Heart left ventricle (tissue), 16 donors: ENCODE measurements around the gene DMWD. TPM values are rescaled to one million over a fixed set of nuclear protein-coding genes. Genes with fewer than 3 reads are reported as not detected.

Source experiments
- ATAC-seq, 4 donors: fragments of 200-7000 bp; cut with Tn5 transposase; one replicate each; pipeline ENCODE4 v1.9.1; 2020 to 2022; ENCODE audit warnings: moderate library complexity in 4 of 4, mild to moderate bottlenecking in 3 of 4, moderate number of reproducible peaks in 1 of 4
- DNase-seq, 5 donors: peaks; one replicate each; pipeline ENCODE4 v3.0.0-alpha.2; 2020
- H3K27ac ChIP-seq, 12 donors: fragments of 200-600 bp; sonication (generic) in 4 of 12; one replicate each; pipeline versions ENCODE4 v1.5.0 to v1.8.0; 2016 to 2022; ENCODE audit warnings: mild to moderate bottlenecking in 2 of 12
- H3K27me3 ChIP-seq, 9 donors: fragments of 200-600 bp; sonication (generic) in 2 of 9; one replicate each; pipeline versions ENCODE4 v1.5.1 to v1.8.0; 2016 to 2022; ENCODE audit warnings: mild to moderate bottlenecking in 3 of 9
- H3K36me3 ChIP-seq, 9 donors: fragments of 200-600 bp; sonication (generic) in 2 of 9; one replicate each; pipeline versions ENCODE4 v1.5.0 to v1.8.0; 2018 to 2022; ENCODE audit warnings: mild to moderate bottlenecking in 2 of 9
- H3K4me1 ChIP-seq, 12 donors: fragments of 200-600 bp; sonication (generic) in 4 of 12; one replicate each; pipeline versions ENCODE4 v1.5.0 to v1.8.0; 2016 to 2022; ENCODE audit warnings: mild to moderate bottlenecking in 3 of 12
- H3K4me3 ChIP-seq, 12 donors: fragments of 200-600 bp; sonication (generic) in 4 of 12; one replicate each; pipeline versions ENCODE4 v1.5.0 to v1.8.0; 2017 to 2022; ENCODE audit warnings: mild to moderate bottlenecking in 9 of 12, moderate library complexity in 4 of 12
- H3K9me3 ChIP-seq, 12 donors: fragments of 200-600 bp; sonication (generic) in 4 of 12; one replicate each; pipeline versions ENCODE4 v1.5.0 to v1.8.0; 2016 to 2022; ENCODE audit warnings: mild to moderate bottlenecking in 1 of 12
- POLR2A ChIP-seq, 2 donors: fragments of 450-650 bp; IDR thresholded peaks; one replicate each; pipeline ENCODE4 v1.6.1; 2017; ENCODE audit warnings: antibody characterized with exemption in 2 of 2, mild to moderate bottlenecking in 2 of 2, moderate library complexity in 2 of 2
- WGBS, 4 donors: extraction: QIAGEN DNeasy Blood & Tissue Kit in 2 of 4; methylation state at CpG; one replicate each; pipeline versions ENCODE4 v1.1.5 to v1.1.7; 2013 to 2018; 5-methylcytosine and 5-hydroxymethylcytosine counted together
- intact Hi-C, 10 donors: fragments of 100-400 bp; cut with DNase I; formaldehyde crosslinking; loops; one replicate each; pipeline versions ENCODE4 v1.11.1 to v1.14.2; 2022
- polyA plus RNA-seq, 2 donors: library from polyadenylated mRNA; stranded (reverse); fragments of 200-250 nt; gene quantifications; one replicate each; pipeline ENCODE4 v1.2.3, GENCODE V29; 2013
- total RNA-seq, 9 donors: library from RNA; depleted of rRNA in 2 of 9; stranded (reverse); fragments of >200 nt in 2 of 9; fragmentation: NEBNext Ultra II Directional in 3 of 9; extraction: Animal tissue kit (Norgen Biotek cat#: 25700) in 3 of 9; gene quantifications; one replicate each; pipeline versions ENCODE4 v1.1.0 to v1.2.4, GENCODE V29; 2016 to 2023
- TF ChIP-seq, protein P1 (sequence below), 12 donors: fragments of 200-600 bp; sonication (generic) in 4 of 12; IDR thresholded peaks; one replicate each; pipeline versions ENCODE4 v1.5.0 to v1.8.0; 2018 to 2022; ENCODE audit warnings: antibody characterized with exemption in 12 of 12, mild to moderate bottlenecking in 5 of 12
- donor health status: ischemic (EF 13 %, LVEDD 7.1; RV severe dilation, severe dysfunction).
- donor health status: healthy with polysubstance abuse.
- donor health status: DM: no; HTN: yes; CAD: no.
- donor health status: DM: no; HTN: no; CAD: no.
- donor health status: ischemic (EF 25% LVEDD 6.9; RV normal size, moderate dysfunction).
- donor health status: ischemic (EF 25% LVEDD 5.7; RV mildly dilated, moderate dysfunction).
- donor health status: healthy.
- donor health status: DM: yes; HTN: yes; CAD: no.
- donor health status: ischemic (EF 35%, LVEDD 5.7; RV mildly dilated, moderate dysfunction).
- donor health status: nonischemic (EF 11% LVEDD 7.7; RV severe dilation, severe dysfunction).
- donor health status: DM: yes; HTN: yes; CAD: no.
- donor health status: PGD.
- donor health status: ischemic (EF 29% LVEDD 5.4; RV normal size, mild dysfunction).
- donor health status: nonischemic (EF 23%, LVEDD 6.1; RV moderate dilation, normal function).

DMWD gene
- total and polyA plus RNA-seq, 11 donors = 41.8 to 109 (median 67.3) TPM

DNA sequence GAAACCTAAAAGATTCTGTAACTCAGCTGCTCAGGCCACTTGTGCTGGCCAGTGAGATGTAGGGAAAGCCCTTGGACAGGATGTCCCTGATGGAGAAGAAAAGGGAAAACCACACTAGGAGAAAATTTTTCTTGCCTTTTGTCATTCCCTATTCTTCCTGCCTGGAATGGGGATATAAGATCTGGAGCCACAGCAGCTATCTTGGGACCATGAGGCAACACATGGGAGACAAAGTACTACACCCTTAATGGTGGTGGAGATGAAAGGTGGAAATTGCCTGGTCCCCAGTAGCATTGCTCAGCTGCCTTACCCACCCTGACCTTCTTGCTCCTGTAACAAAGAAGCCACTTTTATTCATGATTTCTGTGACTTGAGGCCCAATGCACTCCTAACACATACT, 13.1 kb upstream of the DMWD start:
- DNase-seq (no peak), ATAC-seq (no peak)
- Histone ChIP-seq H3K27ac (no peak overlapping the region), H3K4me3 (no peak overlapping the region), H3K36me3 (no peaks in the 10 kb centered on the region), H3K9me3 (no peaks in the 10 kb centered on the region), H3K27me3 (peaks cover 0 to 18% (median 0%) of the 10 kb centered on the region in 9 donors), H3K4me1 (peaks cover 0 to 5% (median 0%) of the 10 kb centered on the region in 12 donors)
- TF ChIP-seq, protein P1, sequence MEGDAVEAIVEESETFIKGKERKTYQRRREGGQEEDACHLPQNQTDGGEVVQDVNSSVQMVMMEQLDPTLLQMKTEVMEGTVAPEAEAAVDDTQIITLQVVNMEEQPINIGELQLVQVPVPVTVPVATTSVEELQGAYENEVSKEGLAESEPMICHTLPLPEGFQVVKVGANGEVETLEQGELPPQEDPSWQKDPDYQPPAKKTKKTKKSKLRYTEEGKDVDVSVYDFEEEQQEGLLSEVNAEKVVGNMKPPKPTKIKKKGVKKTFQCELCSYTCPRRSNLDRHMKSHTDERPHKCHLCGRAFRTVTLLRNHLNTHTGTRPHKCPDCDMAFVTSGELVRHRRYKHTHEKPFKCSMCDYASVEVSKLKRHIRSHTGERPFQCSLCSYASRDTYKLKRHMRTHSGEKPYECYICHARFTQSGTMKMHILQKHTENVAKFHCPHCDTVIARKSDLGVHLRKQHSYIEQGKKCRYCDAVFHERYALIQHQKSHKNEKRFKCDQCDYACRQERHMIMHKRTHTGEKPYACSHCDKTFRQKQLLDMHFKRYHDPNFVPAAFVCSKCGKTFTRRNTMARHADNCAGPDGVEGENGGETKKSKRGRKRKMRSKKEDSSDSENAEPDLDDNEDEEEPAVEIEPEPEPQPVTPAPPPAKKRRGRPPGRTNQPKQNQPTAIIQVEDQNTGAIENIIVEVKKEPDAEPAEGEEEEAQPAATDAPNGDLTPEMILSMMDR (IDR thresholded peaks at IDR 0.05) = no peak
- TF ChIP-seq POLR2A (IDR thresholded peaks at IDR 0.05) = no peak
- intact Hi-C loops = no loop called here

GRCh38 chr19:45804959-45805230, 12.2 kb upstream of the DMWD start:
- Histone ChIP-seq H3K4me3 (no peak overlapping the region), H3K27me3 (peaks cover 0 to 23% (median 0%) of the 10 kb centered on the region in 9 donors), H3K36me3 (no peaks in the 10 kb centered on the region), H3K9me3 (no peaks in the 10 kb centered on the region), H3K27ac (no peak overlapping the region), H3K4me1 (peaks cover 0 to 5% (median 0%) of the 10 kb centered on the region in 12 donors)
- 86 to 90% (median 88%) methylated on average over 8 of the region's 8 CpGs for WGBS, 4 donors
- TF ChIP-seq POLR2A (IDR thresholded peaks at IDR 0.05) = no peak
- TF ChIP-seq, protein P1 (IDR thresholded peaks at IDR 0.05) = no peak
- no peak for DNase-seq
- intact Hi-C loops = no loop called here
- ATAC-seq = no peak

DNA sequence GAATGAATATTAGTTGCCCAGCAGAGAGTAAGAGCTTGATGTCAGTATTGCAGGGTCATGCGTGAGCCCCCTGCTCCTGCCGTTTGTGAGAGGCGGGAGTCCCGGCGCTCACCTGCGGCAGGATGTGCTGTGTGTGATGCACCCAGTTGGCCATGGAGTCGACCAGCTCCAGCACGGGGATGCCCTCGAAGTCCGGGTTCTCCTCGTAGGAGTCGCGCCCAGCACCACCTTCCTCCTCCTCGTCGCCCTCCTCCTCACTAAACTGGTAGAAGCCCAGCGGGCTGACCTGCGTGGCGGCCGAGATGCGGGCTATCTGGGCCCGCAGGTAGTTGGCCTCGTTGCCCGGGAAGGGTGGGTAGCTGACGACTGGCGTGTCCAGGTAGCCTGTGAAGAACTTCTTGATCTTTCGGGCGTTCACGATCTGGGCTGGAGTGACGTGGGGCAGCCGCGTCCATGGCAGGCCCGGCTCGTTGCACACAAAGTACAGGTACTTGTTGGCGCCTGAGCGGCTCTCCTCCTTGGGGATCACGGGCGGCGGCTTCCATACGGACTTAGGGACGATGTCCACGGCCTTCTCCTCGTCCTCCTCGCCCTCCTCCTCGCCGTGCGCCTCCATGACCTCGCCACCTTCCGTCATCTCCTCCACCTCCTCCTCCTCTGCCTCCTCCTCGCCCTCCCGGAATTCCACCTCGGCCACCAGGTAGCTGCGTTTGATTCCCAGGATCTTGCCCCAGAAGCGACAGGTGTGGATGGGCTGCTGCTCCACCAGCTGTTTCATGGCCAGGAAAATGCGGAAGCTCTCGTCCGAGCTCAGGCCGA, 11.7 kb upstream of the DMWD start:
- no peak for ATAC-seq
- Histone ChIP-seq H3K36me3 (no peaks in the 10 kb centered on the region), H3K27ac (no peak overlapping the region), H3K4me1 (peaks cover 0 to 1% (median 0%) of the 10 kb centered on the region in 12 donors), H3K27me3 (peaks cover 0 to 24% (median 0%) of the 10 kb centered on the region in 9 donors), H3K9me3 (no peaks in the 10 kb centered on the region), H3K4me3 (no peak overlapping the region)
- TF ChIP-seq, protein P1 (IDR thresholded peaks at IDR 0.05) = no peak
- TF ChIP-seq POLR2A (IDR thresholded peaks at IDR 0.05) = no peak
- WGBS, 4 donors = 87 to 90% (median 89%) methylated on average over 57 of the region's 57 CpGs
- DNase-seq = no peak
- intact Hi-C loops = no loop called here

- no peak for DNase-seq
- Histone ChIP-seq H3K27me3 (peaks cover 0 to 48% (median 0%) of the 10 kb centered on the region in 9 donors), H3K27ac (no peak overlapping the region), H3K36me3 (no peaks in the 10 kb centered on the region), H3K9me3 (no peaks in the 10 kb centered on the region), H3K4me1 (peaks cover 0 to 9% (median 6%) of the 10 kb centered on the region in 12 donors), H3K4me3 (no peak overlapping the region)
- intact Hi-C loops = loop anchor here in 1 of 10 donors (2.0 kb wide), 1 partner anchor 31 kb away; no protein-coding TSS in a partner anchor
- WGBS, 4 donors = 83 to 87% (median 86%) methylated on average over 7 of the region's 7 CpGs
- TF ChIP-seq, protein P1 (IDR thresholded peaks at IDR 0.05) = no peak
- TF ChIP-seq POLR2A (IDR thresholded peaks at IDR 0.05) = no peak
- no peak for ATAC-seq
Observed at GRCh38 chr19:45801603-45802175, 9.0 kb upstream of the DMWD start.
